GM12872 (cell line): ENCODE results near the gene DPEP2NB.

Experiments used
- CTCF ChIP-seq: IDR thresholded peaks from 3 replicates; pipeline ENCODE4 v1.5.1; 2011; ENCODE audit warnings: low read depth, mild to moderate bottlenecking, low read length, moderate library complexity; ENCODE audit not compliant: insufficient read depth

DPEP2NB gene

DNA sequence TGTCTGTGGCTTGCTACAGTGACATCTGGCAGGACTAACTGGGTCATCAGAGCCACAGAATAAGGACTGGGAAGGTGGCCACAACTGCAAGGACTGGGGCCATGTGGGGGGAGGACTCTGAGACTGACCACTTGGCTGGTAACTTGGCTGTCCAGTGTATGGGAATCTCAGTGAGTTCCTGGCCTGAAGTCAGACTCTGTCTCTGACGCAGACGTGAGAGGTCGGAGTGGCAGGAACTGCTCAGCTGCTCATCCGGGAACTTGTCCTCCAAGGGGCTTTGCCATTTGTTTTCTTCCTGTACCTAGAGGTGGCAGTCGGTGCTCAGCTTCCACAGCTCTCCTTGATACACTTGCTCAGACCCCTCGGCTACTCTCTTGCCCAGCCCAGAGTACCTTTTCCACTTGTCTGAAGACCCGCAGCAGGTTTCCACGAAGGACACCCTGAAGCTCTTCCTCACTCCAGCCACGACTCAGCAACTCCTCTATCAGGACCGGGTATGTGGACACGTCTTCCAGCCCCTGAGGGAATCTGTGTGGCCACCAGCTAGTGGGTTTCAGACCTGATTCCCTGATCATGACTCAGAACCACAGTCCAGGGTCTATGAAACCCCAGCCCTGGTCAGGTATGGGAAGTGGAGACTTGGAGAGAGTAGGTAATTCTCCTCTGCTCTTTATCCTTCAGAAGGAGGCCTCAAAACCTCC lies 28.1 kb downstream of the DPEP2NB start:
- no peak for TF ChIP-seq CTCF

DNA sequence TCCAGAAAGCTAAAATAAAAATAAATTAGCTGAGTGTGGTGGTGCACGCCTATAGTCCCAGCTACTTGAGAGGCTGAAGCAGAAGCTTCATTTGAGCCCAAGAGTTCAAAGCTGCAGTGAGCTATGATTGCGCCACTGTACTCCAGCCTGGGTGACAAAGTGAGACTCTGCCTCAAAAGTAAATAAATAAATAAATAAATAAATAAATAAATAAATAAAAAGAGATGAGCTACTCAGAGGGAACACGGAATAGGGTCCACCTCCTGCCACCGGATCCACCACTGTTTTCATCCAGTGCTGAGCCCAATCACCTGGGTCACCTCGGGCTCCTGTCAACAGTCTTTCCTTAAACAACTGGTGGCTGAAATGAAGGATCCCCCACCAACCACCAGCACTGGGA lies 28.8 kb downstream of the DPEP2NB start:
- TF ChIP-seq CTCF: no peak

- no peak for TF ChIP-seq CTCF
Measured at GRCh38 chr16:67982011-67982696, 33.6 kb downstream of the DPEP2NB start.

DNA sequence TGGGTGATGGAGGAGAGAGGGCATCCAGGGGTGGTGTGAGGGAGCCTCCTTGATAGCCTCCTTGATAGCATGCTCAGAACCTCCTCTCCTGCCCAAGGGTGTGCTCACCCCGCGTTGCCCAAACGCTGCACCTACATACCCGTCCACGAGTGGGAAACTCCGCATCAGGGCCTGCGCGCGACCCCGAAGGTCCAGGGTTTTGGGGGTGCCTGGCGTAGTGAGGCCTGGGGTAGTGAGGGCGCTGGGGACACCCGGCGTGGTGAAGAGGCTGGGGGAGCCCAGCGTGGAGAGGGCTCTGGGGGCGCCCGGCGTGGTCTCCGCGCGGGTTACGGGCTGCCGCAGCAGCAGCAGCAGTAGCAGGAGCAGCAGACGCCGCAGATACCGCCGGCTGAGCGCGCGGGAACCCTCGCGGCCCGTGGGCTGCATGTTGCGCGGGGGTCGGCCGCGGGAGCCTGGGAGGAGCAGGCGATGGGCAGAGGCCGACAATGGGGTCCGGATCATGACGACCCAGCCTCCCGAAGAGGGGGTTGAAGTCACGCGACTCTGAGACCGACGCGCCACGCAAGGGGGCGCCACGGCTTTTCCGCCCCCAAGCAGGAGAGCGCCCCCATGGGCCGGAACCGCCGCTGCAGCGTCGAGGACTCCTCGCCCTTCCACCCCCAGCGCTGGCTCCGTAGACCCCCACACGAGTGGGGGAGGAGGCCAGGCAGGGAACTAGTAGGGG lies 35.6 kb downstream of the DPEP2NB start, which contains the start of gene DPEP3:
DPEP3 (minus strand) TSS at position 545 of the 724 bp plus-strand sequence; CDS start at position 426, 119 bp downstream.
- TF ChIP-seq CTCF: no peak

DNA sequence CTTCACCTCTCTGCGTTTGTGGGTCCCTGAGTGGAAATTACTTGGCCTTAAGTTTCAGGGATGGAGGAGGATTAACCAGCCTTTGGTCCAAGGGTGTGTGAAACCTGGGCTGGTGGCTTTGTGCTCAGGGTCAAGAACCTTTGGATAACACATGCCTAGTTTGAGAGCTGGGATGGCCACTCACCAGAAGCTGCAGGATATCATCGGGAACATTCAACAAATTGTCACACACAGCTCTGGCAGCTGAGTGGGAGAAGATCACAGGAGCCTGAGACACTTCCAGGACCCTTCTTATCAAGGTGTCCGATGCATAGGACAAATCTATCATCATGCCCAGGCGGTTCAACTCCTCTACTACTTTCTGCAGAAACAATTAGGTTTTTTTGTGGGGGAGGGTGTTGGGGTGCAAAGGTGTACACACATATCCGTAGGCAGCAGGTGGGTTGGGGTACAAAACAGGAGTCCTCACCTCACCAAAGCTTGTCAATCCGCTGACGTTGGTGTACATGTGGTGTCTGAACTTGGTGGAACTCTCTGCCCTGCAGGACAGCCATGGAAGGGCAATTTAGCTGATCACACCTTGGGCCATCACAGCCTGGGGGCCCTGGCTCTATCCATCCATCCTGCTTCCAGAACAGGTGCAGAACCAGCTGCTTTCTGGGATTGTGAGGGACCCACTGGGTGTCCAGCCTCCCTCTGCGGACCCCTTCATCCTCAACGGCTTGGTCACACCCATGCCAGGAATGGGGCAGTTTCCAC lies 38.1 kb downstream of the DPEP2NB start:
- TF ChIP-seq CTCF: no peak

DNA sequence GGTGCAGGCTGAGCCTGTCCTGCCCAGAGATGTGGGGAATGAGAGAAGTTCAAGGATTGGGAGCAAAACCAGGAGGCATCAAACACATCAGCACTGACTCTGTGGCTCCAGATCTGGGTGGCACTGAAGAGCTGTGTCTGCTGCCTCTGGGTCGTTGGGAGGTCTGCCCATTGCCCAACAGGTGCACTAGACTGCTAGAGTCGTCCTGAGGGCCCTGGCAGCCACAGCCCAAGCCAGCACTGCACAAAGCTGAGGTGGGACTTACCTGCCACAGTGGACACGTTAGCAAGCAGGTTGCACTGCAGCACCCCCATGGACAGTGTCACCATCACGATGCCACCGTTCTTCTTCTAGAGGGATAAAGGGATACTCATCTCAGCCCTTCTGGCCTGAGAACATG lies 38.7 kb downstream of the DPEP2NB start:
- TF ChIP-seq CTCF: no peak

GRCh38 chr16:67976205-67976604 lies 39.5 kb downstream of the DPEP2NB start:
- TF ChIP-seq CTCF: no peak
